GM10266 (cell line): ENCODE results near the gene KCTD13.
A peak's percentile ranks its signal among the peaks of the same experiment; 100 is the strongest.
"Not testable (repeated sequence)": the region's sequence is repeated elsewhere in the genome, so short reads cannot be mapped to it uniquely, and the experiment has no call there.

ENCODE experiments used
- DNase-seq: peaks from one replicate; pipeline ENCODE4 v3.0.0; 2012; ENCODE audit errors: extremely low spot score
- CTCF ChIP-seq: IDR thresholded peaks from 2 replicates; pipeline ENCODE4 v1.5.1; 2012; ENCODE audit warnings: mild to moderate bottlenecking, low read depth; ENCODE audit not compliant: control insufficient read depth, insufficient read depth; ENCODE audit errors: missing control alignments

Gene KCTD13

DNA sequence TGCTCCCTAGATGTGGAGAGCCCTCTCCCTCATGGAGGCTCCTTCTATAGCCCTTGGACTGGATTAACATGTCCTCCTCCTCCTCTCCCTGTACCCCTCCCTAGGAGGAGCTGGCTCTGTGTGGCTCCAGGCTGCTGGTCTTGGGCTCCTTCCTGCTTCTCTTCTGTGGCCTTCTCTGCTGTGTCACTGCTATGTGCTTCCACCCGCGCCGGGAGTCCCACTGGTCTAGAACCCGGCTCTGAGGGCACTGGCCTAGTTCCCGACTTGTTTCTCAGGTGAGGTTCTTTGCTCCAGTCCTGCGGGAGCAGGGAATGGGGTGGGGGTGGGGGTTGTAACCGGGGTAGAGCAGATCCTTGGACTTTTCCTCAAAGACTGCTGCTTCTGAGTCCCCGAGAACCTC, 45.3 kb upstream of the KCTD13 start:
- no peak for DNase-seq
- TF ChIP-seq CTCF, result no peak

GRCh38 chr16:29968205-29968604, 42.2 kb upstream of the KCTD13 start:
- no peak for TF ChIP-seq CTCF
- DNase-seq, result no peak

GRCh38 chr16:29963021-29963743, 37.2 kb upstream of the KCTD13 start:
- no peak for TF ChIP-seq CTCF
- DNase-seq, result no peak

- DNase-seq, result no peak
- no peak for TF ChIP-seq CTCF
Observed at GRCh38 chr16:29962344-29962994, 36.4 kb upstream of the KCTD13 start.

GRCh38 chr16:29961479-29962343, 35.7 kb upstream of the KCTD13 start, which contains the start of gene TMEM219:
TSS of gene TMEM219 (plus strand) at chr16:29962079. CDS start at chr16:29963144, 1,065 bp downstream.
- TF ChIP-seq CTCF, result no peak

GRCh38 chr16:29961127-29961478, 35.1 kb upstream of the KCTD13 start:
- DNase-seq, result no peak
- no peak for TF ChIP-seq CTCF

More at GRCh38 chr16:29961479-29962343, 35.7 kb upstream of the KCTD13 start, which contains the start of gene TMEM219:
- DNase-seq, result peak; percentile 98

GRCh38 chr16:29959821-29960220, 33.8 kb upstream of the KCTD13 start:
- not testable (repeated sequence) for DNase-seq
